C4-2B (cell line): Measurements from ENCODE around the gene NDUFA13.

Source experiments
- H3K27ac ChIP-seq: fragments of 450-650 bp; 2 replicates; pipeline ENCODE4 v1.5.1; 2017
- CTCF ChIP-seq: fragments of 450-650 bp; conservative IDR thresholded peaks from 2 replicates; pipeline ENCODE4 v1.5.1; 2017; ENCODE audit warnings: mild to moderate bottlenecking
- ZFX ChIP-seq: fragments of 450-650 bp; IDR thresholded peaks from 2 replicates; pipeline ENCODE4 v1.6.1; 2017

The NDUFA13 gene

GRCh38 chr19:19558636-19559035 lies 42.6 kb downstream of the NDUFA13 start:
- TF ChIP-seq CTCF (no peak), ZFX (no peak)
- no peak overlapping the region for H3K27ac ChIP-seq

DNA sequence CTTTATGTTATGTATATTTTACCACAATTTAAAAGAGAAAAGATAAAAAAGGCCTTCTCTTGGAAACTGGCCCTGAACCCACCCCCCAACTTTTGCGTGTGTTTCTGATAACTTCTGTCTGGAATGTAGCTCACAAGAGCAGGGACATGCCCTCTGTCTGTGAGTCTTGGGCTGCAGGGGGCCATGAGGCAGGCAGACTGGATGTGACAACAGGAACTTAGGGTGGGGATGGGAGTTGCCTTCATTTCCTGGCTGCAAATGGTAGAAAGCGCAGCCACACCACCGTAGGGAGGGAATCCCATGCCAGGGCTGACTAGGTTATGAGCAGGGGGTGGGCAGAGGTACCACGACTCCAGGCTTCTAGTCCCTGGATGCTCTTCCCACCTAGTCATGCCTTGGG lies 43.9 kb downstream of the NDUFA13 start:
- no peak for TF ChIP-seq ZFX
- no peak for TF ChIP-seq CTCF
- no peak overlapping the region for H3K27ac ChIP-seq

DNA sequence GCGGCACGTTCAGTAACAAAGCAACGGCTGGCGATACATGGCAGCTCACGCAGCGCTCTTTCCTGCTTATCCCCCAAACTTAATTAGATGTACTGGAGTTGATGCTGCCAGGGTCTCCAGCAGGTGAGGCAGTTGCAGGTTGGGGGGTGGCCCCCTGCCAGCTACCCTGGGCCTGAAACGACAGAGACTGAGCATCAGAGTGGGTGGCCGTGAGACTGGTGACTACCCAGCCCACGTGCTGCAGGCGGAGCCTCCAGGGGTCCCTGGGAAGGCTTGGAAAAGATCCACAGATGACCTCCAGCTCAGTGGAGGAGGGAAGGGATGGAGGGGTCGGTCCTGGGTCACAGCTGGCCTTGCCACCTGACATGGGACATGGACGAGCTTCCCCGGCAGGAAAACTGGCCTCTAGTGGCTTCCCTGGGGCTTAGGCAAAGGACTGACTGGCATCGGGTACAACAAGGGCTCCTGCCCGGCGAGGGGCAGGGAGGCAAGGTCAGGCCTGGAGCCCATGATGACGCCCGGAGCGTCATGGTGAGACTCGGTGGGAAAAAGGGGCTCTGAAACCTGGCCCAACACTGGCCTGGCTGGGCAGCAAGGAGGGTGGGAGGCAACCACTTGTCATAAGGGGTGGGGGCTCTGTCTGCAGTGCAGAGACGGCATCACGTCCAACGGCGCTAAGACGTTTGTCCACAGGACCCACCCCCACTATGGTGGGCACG lies 46.1 kb downstream of the NDUFA13 start:
- no peak overlapping the region for H3K27ac ChIP-seq
- TF ChIP-seq ZFX, result no peak
- TF ChIP-seq CTCF, result no peak

DNA sequence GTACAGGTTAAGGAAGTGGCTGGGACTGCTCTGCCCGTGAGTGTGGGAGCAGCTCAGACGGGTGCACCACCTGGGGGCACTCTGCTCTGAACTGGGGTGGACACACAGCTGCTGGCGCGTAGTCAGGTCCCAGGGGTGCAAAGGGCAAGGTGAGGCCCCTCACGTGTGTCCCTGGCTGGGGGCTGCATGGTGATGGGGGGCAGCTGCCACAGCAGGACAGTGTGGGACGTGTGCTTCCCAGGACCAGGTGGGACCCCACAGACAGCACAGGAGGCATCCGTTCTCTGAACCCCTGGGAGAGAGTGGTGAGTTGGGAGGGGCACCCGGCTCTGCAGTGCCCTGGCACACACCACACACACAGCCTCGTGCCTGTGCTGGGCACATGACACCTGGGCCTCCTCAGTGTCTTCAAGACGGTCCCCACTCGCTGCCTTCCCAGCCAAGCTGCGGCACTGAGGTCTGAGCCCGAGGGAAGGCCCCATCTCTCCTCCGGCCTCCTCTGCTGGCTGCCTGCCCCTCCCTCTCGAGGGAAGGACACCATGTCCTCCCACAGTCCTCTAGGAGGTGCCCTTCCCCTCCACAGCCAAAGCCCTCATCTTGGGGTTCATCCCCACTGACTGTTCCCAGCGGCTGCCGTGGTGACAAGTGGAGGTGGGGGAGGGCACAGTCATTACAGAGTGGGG lies 46.8 kb downstream of the NDUFA13 start:
- TF ChIP-seq CTCF (no peak), ZFX (no peak)
- no peak overlapping the region for H3K27ac ChIP-seq

DNA sequence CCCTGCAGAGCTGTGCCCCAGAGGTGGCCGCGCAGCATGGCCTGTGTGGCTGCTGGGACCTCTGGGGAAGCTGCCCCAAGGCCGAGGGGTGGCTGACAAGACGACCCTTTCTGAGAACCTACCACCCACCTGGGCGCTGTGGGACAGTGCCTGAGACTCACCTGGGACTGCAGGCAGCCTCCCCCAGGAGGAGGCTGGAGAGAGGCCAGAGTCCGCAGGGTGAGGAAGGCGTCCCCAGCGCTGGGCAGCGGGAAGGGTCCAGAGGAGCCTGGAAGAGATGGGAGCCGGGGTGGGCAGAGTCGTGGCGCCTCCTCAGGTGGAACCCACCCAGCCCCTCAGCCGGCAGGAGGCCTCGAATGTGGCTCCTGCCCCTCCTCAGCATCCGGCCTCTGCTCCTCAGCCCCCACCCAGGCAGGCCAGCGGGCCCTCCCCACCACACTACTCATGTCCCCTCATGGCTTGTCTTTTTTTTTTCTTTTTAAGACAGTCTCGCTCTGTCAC lies 47.4 kb downstream of the NDUFA13 start:
- TF ChIP-seq CTCF (no peak), ZFX (no peak)
- H3K27ac ChIP-seq, result no peak overlapping the region

DNA sequence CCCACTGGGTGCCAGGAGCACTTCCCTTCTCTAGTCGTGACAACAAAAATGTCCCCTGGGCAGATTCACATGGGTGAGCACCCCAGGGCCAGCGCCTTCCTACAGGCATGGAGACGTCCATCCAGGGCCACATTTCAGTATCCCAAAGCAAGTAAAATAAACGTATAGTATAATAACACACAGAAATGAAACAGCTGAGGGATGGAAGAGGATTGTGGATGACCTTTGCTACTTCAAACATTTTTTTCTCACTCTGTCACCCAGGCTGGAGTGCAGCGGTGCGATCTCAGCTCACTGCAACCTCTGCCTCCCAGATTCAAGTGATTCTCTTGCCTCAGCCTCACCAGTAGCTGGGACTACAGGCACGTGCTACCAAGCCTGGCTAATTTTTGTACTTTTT lies 50.3 kb downstream of the NDUFA13 start:
- TF ChIP-seq CTCF (no peak), ZFX (no peak)
- no peak overlapping the region for H3K27ac ChIP-seq

DNA sequence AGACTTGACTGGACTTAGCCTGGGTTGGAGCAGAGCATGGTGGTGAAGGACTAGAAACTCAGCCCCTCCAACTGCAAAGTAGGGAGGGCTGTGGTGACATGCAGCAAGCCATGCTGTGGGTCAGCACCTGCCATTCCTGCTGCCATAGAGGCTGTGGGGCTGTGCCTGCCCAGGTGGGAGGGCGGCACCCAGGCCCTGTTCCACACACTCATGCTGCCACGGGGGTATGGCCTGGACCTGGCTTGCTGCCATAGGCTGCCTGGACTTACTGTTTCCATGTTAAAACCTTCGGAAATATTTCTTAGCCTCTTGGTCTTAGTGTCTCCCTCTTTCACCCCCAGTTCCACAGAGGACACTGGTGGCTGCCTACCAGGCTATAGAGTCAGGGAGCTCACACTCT lies 51.4 kb downstream of the NDUFA13 start:
- no peak overlapping the region for H3K27ac ChIP-seq
- TF ChIP-seq ZFX, result no peak
- no peak for TF ChIP-seq CTCF
